ENCODE results near the gene ABCG4. TPM values are rescaled to one million over a fixed set of nuclear protein-coding genes. Genes with fewer than 3 reads are reported as not detected.

Gene ABCG4
- polyA plus RNA-seq, 1 donor from 2014 or later, result 1.5 TPM

GRCh38 chr11:119147604-119148333 is 1.1 kb upstream of the ABCG4 start:
- Histone ChIP-seq H4K20me1 (ENCODE audit: insufficient read depth) (no peaks in the 10 kb centered on the region), H3K36me3 (ENCODE audit: insufficient read depth, low read length) (no peaks in the 10 kb centered on the region), H3K9me2 (ENCODE audit: insufficient read depth, low read length) (no peaks in the 10 kb centered on the region), H2AFZ (ENCODE audit: low read depth, low read length) (no peak overlapping the region), H3K9ac (ENCODE audit: low read length) (no peak overlapping the region), H3K4me2 (ENCODE audit: low read length) (no peak overlapping the region), H3K27ac (ENCODE audit: low read length) (no peak overlapping the region), H3F3A (ENCODE audit: insufficient read depth, low read length, poor library complexity, severe bottlenecking) (no peaks in the 10 kb centered on the region), H3K4me3 (ENCODE audit: low read length) (peak overlapping the region; percentile 86), H3K9me3 (ENCODE audit: low read length) (no peaks in the 10 kb centered on the region), H3K27me3 (ENCODE audit: insufficient read depth, low read depth, low read length) (peaks cover 35% of the 10 kb centered on the region), H3K79me2 (replicated peaks; ENCODE audit: insufficient read depth, low read length) (no peaks in the 10 kb centered on the region)
- no peak for TF ChIP-seq EP300 (conservative IDR thresholded peaks at IDR 0.05; ENCODE audit: poor library complexity, severe bottlenecking)
- TF ChIP-seq RAD21 (conservative IDR thresholded peaks at IDR 0.05), result no peak
- no peak for TF ChIP-seq POLR2AphosphoS5 (IDR thresholded peaks at IDR 0.05)
- no peak for TF ChIP-seq CTCF (IDR thresholded peaks at IDR 0.05; ENCODE audit: poor library complexity, severe bottlenecking)
- TF ChIP-seq SMC3 (conservative IDR thresholded peaks at IDR 0.05; ENCODE audit: poor library complexity), result no peak

- no peaks in the 10 kb centered on the region for H3K79me2 ChIP-seq (replicated peaks; ENCODE audit: insufficient read depth, low read length)
- peak overlapping the region; percentile 86 for H3K4me3 ChIP-seq (ENCODE audit: low read length)
- peak overlapping the region; percentile 64 for H3K9ac ChIP-seq (ENCODE audit: low read length)
- H2AFZ ChIP-seq (ENCODE audit: low read depth, low read length), result peak overlapping the region; percentile 15
- peaks cover 35% of the 10 kb centered on the region for H3K27me3 ChIP-seq (ENCODE audit: insufficient read depth, low read depth, low read length)
- H3K9me2 ChIP-seq (ENCODE audit: insufficient read depth, low read length), result no peaks in the 10 kb centered on the region
- H3K36me3 ChIP-seq (ENCODE audit: insufficient read depth, low read length), result no peaks in the 10 kb centered on the region
- H3K9me3 ChIP-seq (ENCODE audit: low read length), result no peaks in the 10 kb centered on the region
- no peak for TF ChIP-seq CTCF (IDR thresholded peaks at IDR 0.05; ENCODE audit: poor library complexity, severe bottlenecking)
- no peak for TF ChIP-seq SMC3 (conservative IDR thresholded peaks at IDR 0.05; ENCODE audit: poor library complexity)
- TF ChIP-seq TAF1 (IDR thresholded peaks at IDR 0.05; ENCODE audit: low read depth), result no peak
- TF ChIP-seq RAD21 (conservative IDR thresholded peaks at IDR 0.05), result no peak
- no peak for TF ChIP-seq MXI1 (conservative IDR thresholded peaks at IDR 0.05; ENCODE audit: poor library complexity, severe bottlenecking)
- no peak for TF ChIP-seq POLR2AphosphoS5 (IDR thresholded peaks at IDR 0.05)
- no peak for TF ChIP-seq REST (IDR thresholded peaks at IDR 0.05; ENCODE audit: borderline replicate concordance)
- no peak for TF ChIP-seq EZH2 (IDR thresholded peaks at IDR 0.05; ENCODE audit: borderline replicate concordance, insufficient read depth, low read length, poor library complexity, severe bottlenecking)
- TF ChIP-seq EP300 (conservative IDR thresholded peaks at IDR 0.05; ENCODE audit: poor library complexity, severe bottlenecking), result no peak
- H3K27ac ChIP-seq (ENCODE audit: low read length), result no peak overlapping the region
- peak overlapping the region; percentile 49 for H3K4me2 ChIP-seq (ENCODE audit: low read length)
- no peaks in the 10 kb centered on the region for H3F3A ChIP-seq (ENCODE audit: insufficient read depth, low read length, poor library complexity, severe bottlenecking)
- H4K20me1 ChIP-seq (ENCODE audit: insufficient read depth), result no peaks in the 10 kb centered on the region
Measured at GRCh38 chr11:119148720-119149017, 183 bp upstream of the ABCG4 start.

Measured in neural cell (in vitro differentiated cells).